Mucosa of stomach (tissue), 1 donor: ENCODE measurements around the gene NEK5.
A peak's percentile ranks its signal among the peaks of the same experiment; 100 is the strongest.

Experiments used
- H3K27me3 ChIP-seq: one replicate; pipeline ENCODE4 v1.7.0; 2013; ENCODE audit warnings: mild to moderate bottlenecking, low read length; ENCODE audit not compliant: control insufficient read depth, insufficient read depth
- H3K36me3 ChIP-seq: one replicate; pipeline ENCODE4 v1.7.0; 2013; ENCODE audit warnings: low read length; ENCODE audit not compliant: control insufficient read depth, insufficient read depth
- H3K4me1 ChIP-seq: one replicate; pipeline ENCODE4 v1.7.0; 2013; ENCODE audit warnings: mild to moderate bottlenecking, low read length; ENCODE audit not compliant: control insufficient read depth, insufficient read depth
- H3K4me3 ChIP-seq: one replicate; pipeline ENCODE4 v1.7.0; 2013; ENCODE audit warnings: low read length
- H3K9ac ChIP-seq: one replicate; pipeline ENCODE4 v1.7.0; 2013; ENCODE audit warnings: mild to moderate bottlenecking, low read length, moderate library complexity
- H3K9me3 ChIP-seq: one replicate; pipeline ENCODE4 v1.7.0; 2013; ENCODE audit warnings: mild to moderate bottlenecking, low read length, moderate library complexity; ENCODE audit not compliant: control insufficient read depth
- donor health status: Pancreatic carcinoma.

NEK5 gene

DNA sequence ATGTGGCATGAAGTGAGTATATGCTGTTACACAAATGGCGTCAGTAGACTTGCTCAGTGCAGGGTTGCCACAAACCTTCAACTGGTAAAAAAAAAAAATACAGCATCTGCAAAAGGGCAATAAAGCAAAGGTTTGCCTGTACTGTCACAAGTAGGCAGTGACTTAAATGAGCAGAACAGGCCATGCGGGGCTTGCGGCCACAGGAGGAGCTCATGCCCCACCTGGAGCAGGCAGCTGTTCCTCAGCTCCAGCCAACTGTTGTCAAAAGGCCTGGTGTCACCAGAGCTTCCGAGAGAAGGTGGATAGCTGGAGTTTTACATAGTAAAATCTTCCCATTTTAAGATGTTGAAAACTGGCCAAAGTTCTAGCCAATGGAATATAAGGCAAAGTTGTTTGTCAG lies 125.3 kb downstream of the NEK5 start:
- Histone ChIP-seq H3K9ac (no peak overlapping the region), H3K4me3 (no peak overlapping the region), H3K9me3 (no peaks in the 10 kb centered on the region), H3K4me1 (peaks cover 59% of the 10 kb centered on the region), H3K36me3 (no peaks in the 10 kb centered on the region), H3K27me3 (no peaks in the 10 kb centered on the region)

DNA sequence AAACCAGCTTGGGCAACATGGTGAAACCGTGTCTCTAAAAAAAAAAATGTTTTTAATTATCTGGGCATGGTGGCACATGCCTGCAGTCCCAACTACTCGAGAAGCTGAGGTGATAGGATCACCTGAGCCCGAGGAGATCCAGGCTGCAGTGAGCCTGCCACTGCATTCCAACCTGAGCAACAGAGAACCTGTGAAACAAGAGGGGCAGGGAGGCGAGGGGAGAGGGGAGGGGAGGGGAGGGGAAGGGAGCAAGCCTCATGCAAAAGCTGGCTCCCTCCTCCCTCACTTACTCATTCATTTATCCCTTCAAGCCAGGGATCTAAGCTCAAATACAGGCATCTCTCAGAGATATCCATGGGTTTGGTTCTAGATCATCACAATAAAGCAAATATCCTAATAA lies 126.5 kb downstream of the NEK5 start:
- no peaks in the 10 kb centered on the region for H3K36me3 ChIP-seq

DNA sequence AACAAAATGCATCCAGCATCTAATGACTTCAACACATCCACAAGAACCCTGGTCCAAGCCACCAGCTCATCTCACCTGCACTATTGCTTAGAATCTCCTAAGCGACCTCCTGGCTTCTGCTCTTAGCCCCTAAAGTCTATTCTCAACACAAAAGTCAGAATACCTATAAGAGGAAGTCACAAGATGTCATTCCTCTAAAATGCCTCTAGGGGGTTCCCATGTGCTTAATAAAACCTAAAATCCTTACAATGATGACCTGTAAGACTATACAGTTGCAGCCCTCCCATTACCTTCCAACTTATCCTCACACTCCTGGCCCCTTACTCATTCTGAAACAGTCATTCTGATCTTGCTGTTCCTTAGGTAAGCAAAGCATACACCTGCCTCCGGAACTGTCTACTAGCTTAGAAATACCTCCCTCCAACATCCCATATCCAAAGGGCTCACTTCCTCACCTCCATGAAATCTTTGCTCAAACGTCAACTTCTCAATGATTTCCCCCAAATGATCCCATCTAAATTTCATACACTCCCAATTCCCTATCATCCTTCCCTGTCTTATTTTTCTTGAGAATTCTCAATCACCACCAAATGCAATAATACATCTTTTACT lies 127.6 kb downstream of the NEK5 start:
- Histone ChIP-seq H3K9me3 (no peaks in the 10 kb centered on the region), H3K9ac (no peak overlapping the region), H3K27me3 (no peaks in the 10 kb centered on the region), H3K36me3 (no peaks in the 10 kb centered on the region), H3K4me3 (no peak overlapping the region), H3K4me1 (peaks cover 71% of the 10 kb centered on the region)

More for the DNA sequence above, 126.5 kb downstream of the NEK5 start:
- H3K4me1 ChIP-seq: peaks cover 68% of the 10 kb centered on the region
- H3K4me3 ChIP-seq: no peak overlapping the region
- H3K9me3 ChIP-seq: no peaks in the 10 kb centered on the region
- H3K27me3 ChIP-seq: no peaks in the 10 kb centered on the region
- no peak overlapping the region for H3K9ac ChIP-seq

DNA sequence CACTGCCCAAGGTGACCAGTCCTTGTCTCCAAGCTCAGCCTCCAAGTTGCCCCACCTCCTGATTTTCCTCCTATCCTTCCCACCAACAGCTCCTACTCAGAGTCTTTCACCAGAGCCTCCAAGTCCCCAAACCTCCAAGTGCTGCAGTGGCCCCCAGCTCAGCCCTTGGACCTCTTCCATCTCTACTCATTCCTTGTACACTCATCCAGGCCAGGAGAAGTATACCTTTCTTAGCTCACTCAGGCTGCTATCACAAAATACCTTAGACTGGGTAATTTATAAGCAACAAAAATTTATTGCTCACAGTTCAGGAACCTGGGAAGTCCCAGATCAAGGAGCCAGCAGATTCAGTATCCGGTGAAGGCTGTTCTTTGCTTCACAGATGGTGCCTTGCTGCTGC lies 129.0 kb downstream of the NEK5 start:
- peaks cover 79% of the 10 kb centered on the region for H3K4me1 ChIP-seq
- no peaks in the 10 kb centered on the region for H3K9me3 ChIP-seq
- H3K36me3 ChIP-seq: no peaks in the 10 kb centered on the region
- no peaks in the 10 kb centered on the region for H3K27me3 ChIP-seq
- H3K9ac ChIP-seq: peak overlapping the region; percentile 3
- H3K4me3 ChIP-seq: no peak overlapping the region

DNA sequence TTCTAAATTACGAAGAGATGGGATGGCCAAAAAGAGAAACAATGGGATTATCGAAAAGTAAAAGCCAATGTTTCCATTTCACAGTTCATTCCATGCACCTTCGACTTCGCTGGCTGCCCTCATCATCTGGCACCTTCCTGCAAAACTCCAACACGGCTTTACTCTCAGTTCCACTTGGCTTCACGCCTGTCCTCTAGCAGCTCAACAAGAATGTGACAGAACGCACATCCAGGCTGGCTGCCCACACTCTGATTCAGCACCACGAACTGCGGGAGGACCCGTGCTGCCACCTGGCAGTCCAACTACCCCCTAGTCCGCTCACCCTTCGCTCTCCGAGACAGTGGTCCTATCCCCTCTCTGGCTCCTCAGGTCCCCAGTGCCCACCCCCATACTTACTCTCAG lies 129.4 kb downstream of the NEK5 start:
- Histone ChIP-seq H3K27me3 (no peaks in the 10 kb centered on the region), H3K36me3 (no peaks in the 10 kb centered on the region), H3K9ac (peak overlapping the region; percentile 3), H3K4me3 (no peak overlapping the region), H3K4me1 (peaks cover 76% of the 10 kb centered on the region), H3K9me3 (no peaks in the 10 kb centered on the region)

DNA sequence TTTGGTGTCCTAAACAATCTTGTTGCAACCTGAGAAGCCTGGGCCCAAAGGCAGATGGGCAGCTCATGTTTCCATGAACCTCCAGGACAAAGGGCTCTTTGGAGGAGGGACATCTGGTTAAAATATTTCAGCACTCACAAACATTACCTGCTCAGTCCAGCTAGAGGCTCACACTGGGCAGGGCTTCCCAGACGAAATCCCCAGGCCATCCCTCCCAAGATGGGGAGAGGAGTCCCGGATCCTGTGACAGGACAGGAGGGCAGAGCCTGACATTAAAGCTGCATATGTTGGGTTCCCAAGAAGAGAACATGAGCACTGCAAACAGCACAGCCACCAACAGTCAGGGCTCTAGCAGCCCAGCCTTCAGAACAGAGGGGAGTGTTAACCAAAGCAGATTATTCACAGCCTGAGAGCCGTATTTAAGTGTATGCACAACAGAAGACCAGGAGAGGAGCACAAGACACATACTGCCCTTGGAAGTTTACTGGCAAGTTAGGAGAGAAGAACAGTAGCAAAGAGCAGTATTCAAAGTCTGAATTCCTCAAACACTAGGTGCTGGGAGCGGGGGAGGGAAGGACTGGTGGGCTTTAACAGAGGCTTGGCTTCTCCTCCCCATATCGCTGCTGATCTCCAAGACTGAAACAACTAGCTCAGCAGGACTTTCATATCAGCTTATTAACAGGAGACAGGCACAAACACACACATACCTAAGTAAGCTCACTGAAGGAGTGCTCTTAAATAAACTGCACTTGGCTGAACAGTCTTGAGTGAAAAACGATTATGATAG lies 130.0 kb downstream of the NEK5 start:
- no peak overlapping the region for H3K4me3 ChIP-seq
- H3K36me3 ChIP-seq: no peaks in the 10 kb centered on the region
- peak overlapping the region; percentile 3 for H3K9ac ChIP-seq
- no peaks in the 10 kb centered on the region for H3K27me3 ChIP-seq
- H3K9me3 ChIP-seq: no peaks in the 10 kb centered on the region
- peaks cover 70% of the 10 kb centered on the region for H3K4me1 ChIP-seq

DNA sequence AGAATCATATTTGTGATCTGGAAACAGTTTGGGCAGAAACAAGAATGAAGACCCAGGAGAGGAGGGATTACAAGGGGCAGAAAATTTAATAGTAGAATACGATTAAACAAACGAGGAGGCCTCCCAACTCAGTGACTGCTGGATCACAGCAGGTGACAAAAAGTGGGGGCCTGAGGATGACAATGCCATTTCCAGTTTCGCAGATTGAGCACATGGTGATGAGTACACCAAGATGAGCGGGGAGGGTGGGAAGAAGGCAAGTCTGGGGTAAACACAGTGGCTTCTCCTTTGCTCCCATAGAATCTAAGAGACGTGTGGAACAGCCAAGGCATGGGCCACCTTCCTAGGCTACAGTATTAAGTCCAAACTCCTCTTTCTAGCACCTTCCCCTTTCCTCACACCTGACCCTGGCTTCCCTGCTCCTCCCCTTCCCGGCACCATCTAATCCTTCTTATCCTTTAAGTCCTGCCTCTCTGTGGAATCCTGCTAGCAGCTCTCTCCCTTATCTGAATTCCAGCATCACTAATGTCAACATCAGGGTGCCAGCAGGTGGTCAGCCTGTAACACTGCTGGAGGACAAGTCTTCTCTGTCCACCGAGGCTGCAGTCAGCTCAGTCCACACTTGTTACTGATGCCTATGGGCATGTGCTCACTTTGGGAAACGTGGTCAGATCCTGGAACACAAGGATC lies 131.1 kb downstream of the NEK5 start:
- peaks cover 59% of the 10 kb centered on the region for H3K4me1 ChIP-seq

DNA sequence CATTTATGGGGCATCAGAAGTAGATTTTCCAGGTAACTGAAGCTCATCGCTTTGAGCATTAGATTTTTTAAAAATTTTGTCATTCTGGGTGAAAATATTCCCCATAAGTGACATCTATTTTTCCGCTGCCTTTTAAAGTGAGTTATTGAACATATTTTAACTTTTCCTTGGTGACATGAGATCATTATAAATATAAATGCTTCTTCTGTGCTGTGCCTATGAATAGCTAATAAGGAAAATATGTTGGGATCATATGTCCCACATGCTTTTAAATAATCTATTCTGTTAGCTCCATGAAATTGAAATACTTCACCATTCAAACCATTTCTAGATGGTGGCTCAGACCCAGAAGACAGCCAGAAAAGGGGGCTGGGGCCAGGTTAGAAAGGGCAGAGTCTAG lies 131.7 kb downstream of the NEK5 start:
- no peak overlapping the region for H3K4me3 ChIP-seq
- H3K36me3 ChIP-seq: no peaks in the 10 kb centered on the region
- no peaks in the 10 kb centered on the region for H3K27me3 ChIP-seq
- H3K9ac ChIP-seq: no peak overlapping the region
- peaks cover 57% of the 10 kb centered on the region for H3K4me1 ChIP-seq
- H3K9me3 ChIP-seq: no peaks in the 10 kb centered on the region

More for the DNA sequence above, 131.1 kb downstream of the NEK5 start:
- Histone ChIP-seq H3K4me3 (no peak overlapping the region), H3K9me3 (no peaks in the 10 kb centered on the region), H3K27me3 (no peaks in the 10 kb centered on the region), H3K36me3 (no peaks in the 10 kb centered on the region), H3K9ac (no peak overlapping the region)

DNA sequence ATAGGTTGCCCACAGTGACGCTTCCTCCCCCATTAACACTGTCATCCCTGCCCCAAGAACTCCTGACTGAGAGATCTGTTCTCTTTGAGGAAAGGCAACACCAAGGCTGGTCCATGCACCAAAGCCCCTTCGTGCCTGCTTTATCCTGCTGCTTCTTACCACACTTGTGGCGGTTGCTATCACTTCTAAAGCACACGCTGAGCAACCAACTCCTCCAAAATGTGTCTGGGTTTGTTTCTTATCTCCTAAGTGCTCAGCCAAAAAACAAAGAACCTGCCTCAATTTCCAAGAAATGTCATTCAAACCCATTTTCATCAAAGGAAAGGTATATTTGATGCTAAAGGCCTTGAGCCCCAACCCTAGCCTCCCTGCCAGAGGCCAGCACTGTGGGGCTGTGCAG lies 132.2 kb downstream of the NEK5 start:
- Histone ChIP-seq H3K9me3 (no peaks in the 10 kb centered on the region), H3K36me3 (no peaks in the 10 kb centered on the region), H3K4me1 (peaks cover 57% of the 10 kb centered on the region), H3K27me3 (no peaks in the 10 kb centered on the region), H3K9ac (peak overlapping the region; percentile 44), H3K4me3 (no peak overlapping the region)

DNA sequence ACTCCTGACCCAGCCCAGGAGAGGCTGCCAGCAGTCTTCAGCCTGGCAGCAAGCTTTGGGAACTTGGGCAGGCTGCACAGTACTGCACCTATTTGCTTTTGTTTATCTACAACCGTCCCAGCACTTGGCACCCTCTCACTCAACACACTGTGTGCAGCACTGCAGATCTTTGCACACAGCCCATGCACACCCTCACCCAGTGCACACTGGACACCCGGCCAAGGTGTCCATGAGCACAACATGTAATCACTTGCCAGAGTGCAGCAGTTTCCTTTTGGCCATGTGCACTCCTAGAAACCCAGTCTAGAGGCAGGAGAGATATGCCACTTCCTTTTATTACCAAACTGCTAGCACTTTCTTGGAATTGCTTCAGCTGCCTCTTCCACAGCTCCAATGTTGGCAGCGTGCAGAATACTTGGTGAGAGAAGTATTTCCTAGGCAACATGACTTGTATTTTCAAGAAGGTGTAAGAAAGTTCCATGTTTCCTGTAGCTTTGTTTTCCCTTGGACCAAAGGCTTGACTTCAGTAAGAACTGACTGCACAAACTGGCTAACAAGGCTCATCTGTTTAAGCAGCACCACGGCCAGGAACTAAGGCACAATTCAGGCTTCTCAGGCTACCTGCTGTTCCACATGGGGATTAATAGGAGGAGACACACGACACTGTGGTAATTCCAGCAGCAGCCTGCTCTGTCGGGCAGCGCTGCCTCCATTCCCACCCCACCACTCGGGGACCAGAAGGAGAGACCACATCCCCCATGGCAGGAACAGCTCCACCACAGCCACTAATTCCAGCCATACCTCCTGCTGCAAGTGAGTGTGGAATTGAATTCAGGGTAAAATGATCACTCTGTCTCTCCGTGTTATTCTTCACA lies 133.0 kb downstream of the NEK5 start:
- Histone ChIP-seq H3K9me3 (no peaks in the 10 kb centered on the region), H3K27me3 (no peaks in the 10 kb centered on the region), H3K36me3 (no peaks in the 10 kb centered on the region), H3K9ac (peak overlapping the region; percentile 44), H3K4me3 (no peak overlapping the region), H3K4me1 (peaks cover 57% of the 10 kb centered on the region)

DNA sequence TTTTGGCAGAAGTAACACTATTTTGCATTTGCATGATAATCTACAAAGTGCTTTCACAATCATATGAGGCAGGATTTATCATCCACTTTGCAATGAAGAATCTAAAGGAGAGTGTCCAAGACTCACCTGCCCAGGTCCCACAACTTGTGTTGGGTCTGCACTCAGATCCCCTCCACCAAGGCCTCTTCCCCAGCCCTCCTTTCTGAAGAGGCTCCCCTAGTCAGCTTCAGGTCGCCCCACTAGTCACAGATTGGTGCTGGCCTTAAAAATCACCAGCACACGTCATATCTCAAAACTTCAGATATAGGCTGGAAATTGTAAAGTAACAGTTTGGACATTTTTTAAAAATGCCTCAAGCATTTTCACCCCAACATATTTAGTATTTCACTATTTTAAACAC lies 135.2 kb downstream of the NEK5 start:
- Histone ChIP-seq H3K4me3 (no peak overlapping the region), H3K36me3 (no peaks in the 10 kb centered on the region), H3K9me3 (no peaks in the 10 kb centered on the region), H3K4me1 (peaks cover 36% of the 10 kb centered on the region), H3K9ac (no peak overlapping the region), H3K27me3 (no peaks in the 10 kb centered on the region)
